Type B pancreatic cell (in vitro differentiated cells): ENCODE data around the gene PTPRT. TPM values are rescaled to one million over a fixed set of nuclear protein-coding genes. Genes with fewer than 3 reads are reported as not detected.

Experiments used
- DNase-seq: peaks from one replicate; pipeline ENCODE4 v3.0.0; 2021; ENCODE audit warnings: mixed read lengths; ENCODE audit not compliant: unreplicated experiment; ENCODE audit errors: extremely low spot score
- H3K27ac Mint-ChIP-seq: 2 replicates; pipeline ENCODE4 v1.8.0; 2021; ENCODE audit warnings: mild to moderate bottlenecking, mixed read lengths
- H3K27me3 Mint-ChIP-seq: 2 replicates; pipeline ENCODE4 v1.8.0; 2021; ENCODE audit warnings: mixed read lengths
- H3K36me3 Mint-ChIP-seq: 2 replicates; pipeline ENCODE4 v1.8.0; 2021; ENCODE audit warnings: mixed read lengths
- H3K4me1 Mint-ChIP-seq: one replicate; pipeline ENCODE4 v1.8.0; 2021; ENCODE audit warnings: mixed read lengths; ENCODE audit not compliant: unreplicated experiment
- H3K4me3 Mint-ChIP-seq: 2 replicates; pipeline ENCODE4 v1.8.0; 2021; ENCODE audit warnings: mild to moderate bottlenecking, mixed read lengths
- H3K9me3 Mint-ChIP-seq: 2 replicates; pipeline ENCODE4 v1.8.0; 2021; ENCODE audit warnings: mixed read lengths
- total RNA-seq: library from RNA; stranded (reverse); gene quantifications from 2 replicates; pipeline ENCODE4 v1.2.1, GENCODE V29; 2021; ENCODE audit warnings: low replicate concordance
- TF ChIP-seq, protein P1 (sequence below): fragments of 200-600 bp; sonication (generic); conservative IDR thresholded peaks from 2 replicates; pipeline ENCODE4 v1.5.0; 2021; ENCODE audit warnings: antibody characterized with exemption, mild to moderate bottlenecking

Gene PTPRT
- total RNA-seq, 1 donor from 2014 or later, result 7.0 TPM

DNA sequence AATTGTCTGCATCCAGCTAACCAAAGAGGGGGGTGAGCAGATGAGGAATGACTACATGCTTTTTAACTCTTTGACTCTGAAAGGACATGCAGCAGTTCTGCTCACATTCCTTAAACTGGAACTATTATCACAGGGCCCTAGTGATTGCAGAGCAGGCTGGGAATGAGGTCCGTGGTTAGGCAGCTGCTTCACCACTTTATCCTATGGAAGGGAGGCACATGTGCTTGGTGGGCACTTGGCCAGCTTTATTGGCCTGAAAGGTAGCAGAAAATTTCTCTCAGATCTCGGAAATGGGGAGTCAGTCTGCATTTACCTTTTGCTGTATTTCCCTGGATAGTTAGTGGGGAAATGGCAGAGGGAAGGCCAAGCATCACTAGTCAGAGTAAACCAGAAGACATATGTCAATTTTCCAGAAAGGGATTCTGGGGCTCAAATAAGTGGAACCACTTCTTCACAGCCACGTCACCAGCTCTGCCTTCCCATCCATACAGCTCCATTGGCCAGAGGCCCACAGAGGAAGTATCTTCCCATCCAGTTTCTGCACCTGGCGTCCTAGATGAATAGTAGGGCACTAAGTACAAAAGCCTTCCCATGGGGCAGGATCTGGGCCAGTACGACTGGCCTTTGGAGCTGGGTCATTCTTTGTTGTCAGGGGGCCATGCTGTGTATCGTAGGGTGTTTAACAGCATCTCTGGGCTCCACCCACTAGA, 444.8 kb downstream of the PTPRT start:
- Mint-ChIP-seq H3K27me3 (no peaks in the 10 kb centered on the region), H3K27ac (no peak overlapping the region), H3K4me3 (no peak overlapping the region), H3K36me3 (no peaks in the 10 kb centered on the region), H3K4me1 (no peaks in the 10 kb centered on the region), H3K9me3 (no peaks in the 10 kb centered on the region)
- DNase-seq, result no peak
- TF ChIP-seq, protein P1, sequence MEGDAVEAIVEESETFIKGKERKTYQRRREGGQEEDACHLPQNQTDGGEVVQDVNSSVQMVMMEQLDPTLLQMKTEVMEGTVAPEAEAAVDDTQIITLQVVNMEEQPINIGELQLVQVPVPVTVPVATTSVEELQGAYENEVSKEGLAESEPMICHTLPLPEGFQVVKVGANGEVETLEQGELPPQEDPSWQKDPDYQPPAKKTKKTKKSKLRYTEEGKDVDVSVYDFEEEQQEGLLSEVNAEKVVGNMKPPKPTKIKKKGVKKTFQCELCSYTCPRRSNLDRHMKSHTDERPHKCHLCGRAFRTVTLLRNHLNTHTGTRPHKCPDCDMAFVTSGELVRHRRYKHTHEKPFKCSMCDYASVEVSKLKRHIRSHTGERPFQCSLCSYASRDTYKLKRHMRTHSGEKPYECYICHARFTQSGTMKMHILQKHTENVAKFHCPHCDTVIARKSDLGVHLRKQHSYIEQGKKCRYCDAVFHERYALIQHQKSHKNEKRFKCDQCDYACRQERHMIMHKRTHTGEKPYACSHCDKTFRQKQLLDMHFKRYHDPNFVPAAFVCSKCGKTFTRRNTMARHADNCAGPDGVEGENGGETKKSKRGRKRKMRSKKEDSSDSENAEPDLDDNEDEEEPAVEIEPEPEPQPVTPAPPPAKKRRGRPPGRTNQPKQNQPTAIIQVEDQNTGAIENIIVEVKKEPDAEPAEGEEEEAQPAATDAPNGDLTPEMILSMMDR, result no peak

DNA sequence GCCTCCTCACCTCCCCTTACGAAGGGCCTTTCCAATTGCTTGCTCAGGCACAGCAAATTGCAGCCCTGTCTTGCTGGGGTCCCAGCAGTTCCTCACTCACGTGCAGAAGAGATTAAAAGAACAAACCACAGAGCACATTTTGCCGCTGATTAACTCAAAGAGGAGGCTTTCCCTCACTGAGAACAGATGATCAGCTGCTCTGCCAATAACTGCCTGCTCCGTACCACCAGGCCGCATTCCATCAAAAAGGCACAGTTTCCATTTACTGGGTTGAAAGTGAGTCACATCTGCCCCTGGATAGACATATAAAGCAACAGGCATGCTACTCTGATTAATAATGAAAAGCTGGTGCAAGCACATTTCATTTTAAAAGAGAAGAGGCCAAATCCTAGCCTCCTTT, 446.8 kb downstream of the PTPRT start:
- H3K27me3 Mint-ChIP-seq, result peaks cover 3% of the 10 kb centered on the region
- H3K4me1 Mint-ChIP-seq, result no peaks in the 10 kb centered on the region
- no peak overlapping the region for H3K27ac Mint-ChIP-seq
- H3K36me3 Mint-ChIP-seq, result no peaks in the 10 kb centered on the region
- TF ChIP-seq, protein P1, result no peak
- no peaks in the 10 kb centered on the region for H3K9me3 Mint-ChIP-seq
- DNase-seq, result no peak
- H3K4me3 Mint-ChIP-seq, result no peak overlapping the region

DNA sequence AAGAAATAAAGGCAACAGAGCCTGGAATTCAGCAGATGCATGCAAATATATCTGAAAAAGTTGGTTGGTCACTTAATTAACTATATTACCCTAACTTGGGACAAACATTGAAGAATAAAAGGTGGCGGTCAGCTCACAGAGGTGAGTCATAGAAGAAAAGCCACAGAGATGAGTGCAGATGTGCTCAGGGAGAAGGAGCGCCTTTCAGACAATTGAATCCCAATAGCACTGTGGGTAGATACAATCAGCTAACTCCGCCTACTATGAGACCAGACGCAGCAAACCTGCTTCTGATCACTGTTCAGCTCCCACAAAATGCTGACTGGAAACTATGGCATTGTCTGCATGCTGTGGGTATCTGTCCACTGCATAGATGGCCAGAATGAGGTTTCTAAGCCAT, 447.8 kb downstream of the PTPRT start:
- no peaks in the 10 kb centered on the region for H3K36me3 Mint-ChIP-seq
- H3K27ac Mint-ChIP-seq, result no peak overlapping the region
- TF ChIP-seq, protein P1, result no peak
- no peak overlapping the region for H3K4me3 Mint-ChIP-seq
- no peak for DNase-seq
- no peaks in the 10 kb centered on the region for H3K9me3 Mint-ChIP-seq
- no peaks in the 10 kb centered on the region for H3K4me1 Mint-ChIP-seq
- H3K27me3 Mint-ChIP-seq, result peaks cover 3% of the 10 kb centered on the region

DNA sequence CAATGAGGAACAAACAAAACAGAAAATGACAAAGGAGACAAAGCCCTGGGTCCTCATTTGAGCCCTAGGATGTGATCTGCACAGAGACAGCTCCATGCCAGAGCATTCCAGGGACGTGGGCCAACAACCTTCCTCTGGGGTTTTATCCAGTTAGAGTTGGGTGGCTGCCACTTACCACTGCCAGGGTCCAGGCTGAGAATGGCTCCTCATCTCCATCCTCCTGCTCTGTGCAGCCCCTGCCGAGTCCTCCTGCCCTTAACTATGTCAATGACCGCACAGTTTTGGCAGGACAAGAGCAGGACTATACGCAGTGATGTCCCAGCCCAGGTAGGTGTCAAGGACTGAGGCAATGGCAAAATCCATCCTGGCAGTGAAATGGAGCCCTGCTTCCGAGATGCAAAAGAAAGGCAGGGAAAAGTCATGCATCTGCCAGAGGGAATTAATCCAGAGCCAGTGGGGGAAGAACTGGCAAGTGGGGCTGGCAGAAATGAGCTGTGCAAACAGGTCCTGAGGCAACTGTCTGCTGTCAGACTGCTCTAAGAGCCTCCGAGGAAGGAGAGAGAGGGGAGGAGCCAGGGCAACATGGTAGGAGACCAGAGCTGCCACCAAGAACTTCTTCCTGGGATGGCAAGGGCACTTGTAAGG, 449.4 kb downstream of the PTPRT start:
- no peaks in the 10 kb centered on the region for H3K4me1 Mint-ChIP-seq
- TF ChIP-seq, protein P1, result no peak
- peaks cover 6% of the 10 kb centered on the region for H3K27me3 Mint-ChIP-seq
- no peak for DNase-seq
- no peak overlapping the region for H3K4me3 Mint-ChIP-seq
- no peaks in the 10 kb centered on the region for H3K9me3 Mint-ChIP-seq
- H3K36me3 Mint-ChIP-seq, result no peaks in the 10 kb centered on the region
- no peak overlapping the region for H3K27ac Mint-ChIP-seq

DNA sequence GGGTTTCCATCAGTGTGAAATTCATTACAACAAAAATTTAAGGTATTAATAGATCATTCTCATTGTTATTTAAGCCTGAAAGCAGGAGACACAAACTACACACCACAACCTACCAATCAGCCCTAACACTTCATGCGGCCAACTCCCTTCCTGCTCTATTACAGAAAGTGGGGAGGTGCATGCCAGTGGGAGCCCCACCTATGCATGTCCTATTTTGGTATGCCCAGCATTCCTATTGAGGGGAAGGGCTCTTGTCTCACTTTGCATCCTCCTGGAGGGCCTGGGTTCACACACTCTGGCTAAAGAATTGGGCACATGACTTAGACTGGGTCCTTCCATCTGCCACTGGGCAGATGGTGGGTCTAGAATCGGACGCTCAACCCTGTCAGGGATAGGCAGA, 450.0 kb downstream of the PTPRT start:
- no peaks in the 10 kb centered on the region for H3K9me3 Mint-ChIP-seq
- no peak for DNase-seq
- no peaks in the 10 kb centered on the region for H3K4me1 Mint-ChIP-seq
- H3K27ac Mint-ChIP-seq, result no peak overlapping the region
- H3K27me3 Mint-ChIP-seq, result peaks cover 6% of the 10 kb centered on the region
- TF ChIP-seq, protein P1, result no peak
- H3K36me3 Mint-ChIP-seq, result no peaks in the 10 kb centered on the region
- H3K4me3 Mint-ChIP-seq, result no peak overlapping the region
